GM13977 (cell line): ENCODE measurements around the gene CYP19A1.
A peak's percentile ranks its signal among the peaks of the same experiment; 100 is the strongest.

Experiments used
- DNase-seq: peaks from one replicate; pipeline ENCODE4 v3.0.0; 2012; ENCODE audit warnings: low spot score
- in situ Hi-C: fragments of 300-500 bp; cut with MboI; formaldehyde crosslinking; loops from one replicate; pipeline ENCODE4 v1.12.0; 2022; ENCODE audit warnings: low sequenced_read_pairs, low pct_unique_long_range_greater_than_20kb, mixed read lengths, inconsistent platforms; ENCODE audit not compliant: unreplicated experiment
- TF ChIP-seq, protein P1 (sequence below): IDR thresholded peaks from 2 replicates; pipeline ENCODE4 v1.5.1; 2012; ENCODE audit warnings: mild to moderate bottlenecking, control low read depth; ENCODE audit not compliant: insufficient read depth; ENCODE audit errors: extremely low read depth, missing control alignments

CYP19A1 gene

GRCh38 chr15:51380999-51381806, 42.8 kb upstream of the CYP19A1 start:
- in situ Hi-C loops = loop anchor here (10.0 kb wide), 1 partner anchor 216 kb away; no protein-coding TSS in a partner anchor
- peak; percentile 76 for DNase-seq

GRCh38 chr15:51379390-51379789, 41.0 kb upstream of the CYP19A1 start:
- TF ChIP-seq, protein P1, sequence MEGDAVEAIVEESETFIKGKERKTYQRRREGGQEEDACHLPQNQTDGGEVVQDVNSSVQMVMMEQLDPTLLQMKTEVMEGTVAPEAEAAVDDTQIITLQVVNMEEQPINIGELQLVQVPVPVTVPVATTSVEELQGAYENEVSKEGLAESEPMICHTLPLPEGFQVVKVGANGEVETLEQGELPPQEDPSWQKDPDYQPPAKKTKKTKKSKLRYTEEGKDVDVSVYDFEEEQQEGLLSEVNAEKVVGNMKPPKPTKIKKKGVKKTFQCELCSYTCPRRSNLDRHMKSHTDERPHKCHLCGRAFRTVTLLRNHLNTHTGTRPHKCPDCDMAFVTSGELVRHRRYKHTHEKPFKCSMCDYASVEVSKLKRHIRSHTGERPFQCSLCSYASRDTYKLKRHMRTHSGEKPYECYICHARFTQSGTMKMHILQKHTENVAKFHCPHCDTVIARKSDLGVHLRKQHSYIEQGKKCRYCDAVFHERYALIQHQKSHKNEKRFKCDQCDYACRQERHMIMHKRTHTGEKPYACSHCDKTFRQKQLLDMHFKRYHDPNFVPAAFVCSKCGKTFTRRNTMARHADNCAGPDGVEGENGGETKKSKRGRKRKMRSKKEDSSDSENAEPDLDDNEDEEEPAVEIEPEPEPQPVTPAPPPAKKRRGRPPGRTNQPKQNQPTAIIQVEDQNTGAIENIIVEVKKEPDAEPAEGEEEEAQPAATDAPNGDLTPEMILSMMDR = no peak
- in situ Hi-C loops = no loop called here
- DNase-seq = no peak

More at GRCh38 chr15:51380999-51381806, 42.8 kb upstream of the CYP19A1 start:
- TF ChIP-seq, protein P1 = peak; percentile 91

DNA sequence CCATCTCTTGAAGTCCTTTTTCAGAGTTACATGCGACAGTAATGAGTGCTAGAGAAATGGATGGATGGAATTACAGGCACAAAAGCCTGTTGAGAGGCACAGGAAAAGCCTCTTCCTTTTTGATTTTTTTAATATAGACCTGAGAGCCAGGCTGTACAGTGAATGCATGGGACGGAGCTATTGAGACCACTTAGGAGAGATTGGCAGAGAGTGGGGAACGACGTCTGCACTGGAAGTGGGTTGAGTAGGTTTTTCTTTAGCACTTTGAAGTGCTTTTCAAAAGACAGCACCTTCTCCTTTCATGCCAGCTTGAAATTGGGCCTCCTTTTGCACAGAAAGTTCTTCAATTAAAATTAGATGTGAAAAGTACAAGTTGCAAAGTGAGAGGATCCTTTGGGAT, 40.0 kb upstream of the CYP19A1 start:
- TF ChIP-seq, protein P1 = no peak
- in situ Hi-C loops = no loop called here
- DNase-seq = no peak

- in situ Hi-C loops = no loop called here
- no peak for DNase-seq
- TF ChIP-seq, protein P1 = no peak
Observed at GRCh38 chr15:51377038-51377786, 38.8 kb upstream of the CYP19A1 start.

- no peak for DNase-seq
- TF ChIP-seq, protein P1 = no peak
- in situ Hi-C loops = no loop called here
Observed at GRCh38 chr15:51375966-51376640, 37.7 kb upstream of the CYP19A1 start.

GRCh38 chr15:51374131-51374530, 35.7 kb upstream of the CYP19A1 start:
- no peak for DNase-seq
- in situ Hi-C loops = no loop called here
- TF ChIP-seq, protein P1 = no peak
